Measurements from ENCODE around the gene P2RY1.
"Not testable (repeated sequence)": the region's sequence is repeated elsewhere in the genome, so short reads cannot be mapped to it uniquely, and the experiment has no call there.

Gene P2RY1

GRCh38 chr3:152841131-152841530, 6.2 kb downstream of the P2RY1 start:
- DNase-seq = no peak

DNA sequence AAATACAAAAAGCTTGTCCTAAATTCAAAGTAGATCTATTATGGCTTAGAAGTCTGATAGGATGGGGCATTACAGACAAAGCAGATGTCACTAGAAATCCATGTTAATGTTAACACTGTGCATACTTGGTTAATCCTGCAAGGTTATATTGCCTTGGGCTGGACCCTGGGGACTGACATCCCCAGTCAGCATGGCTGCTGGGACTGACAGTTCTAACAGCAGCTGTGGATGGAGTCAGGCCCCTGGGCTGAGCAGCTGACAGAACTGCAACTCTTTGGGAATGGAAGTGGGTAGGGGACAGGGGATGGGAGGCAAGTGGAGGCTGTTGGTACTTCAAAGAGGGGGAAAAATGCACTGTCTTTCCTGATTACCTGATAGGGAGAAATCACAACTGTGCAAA, 7.5 kb downstream of the P2RY1 start:
- DNase-seq = no peak

GRCh38 chr3:152843955-152844354, 9.0 kb downstream of the P2RY1 start:
- no peak for DNase-seq

DNA sequence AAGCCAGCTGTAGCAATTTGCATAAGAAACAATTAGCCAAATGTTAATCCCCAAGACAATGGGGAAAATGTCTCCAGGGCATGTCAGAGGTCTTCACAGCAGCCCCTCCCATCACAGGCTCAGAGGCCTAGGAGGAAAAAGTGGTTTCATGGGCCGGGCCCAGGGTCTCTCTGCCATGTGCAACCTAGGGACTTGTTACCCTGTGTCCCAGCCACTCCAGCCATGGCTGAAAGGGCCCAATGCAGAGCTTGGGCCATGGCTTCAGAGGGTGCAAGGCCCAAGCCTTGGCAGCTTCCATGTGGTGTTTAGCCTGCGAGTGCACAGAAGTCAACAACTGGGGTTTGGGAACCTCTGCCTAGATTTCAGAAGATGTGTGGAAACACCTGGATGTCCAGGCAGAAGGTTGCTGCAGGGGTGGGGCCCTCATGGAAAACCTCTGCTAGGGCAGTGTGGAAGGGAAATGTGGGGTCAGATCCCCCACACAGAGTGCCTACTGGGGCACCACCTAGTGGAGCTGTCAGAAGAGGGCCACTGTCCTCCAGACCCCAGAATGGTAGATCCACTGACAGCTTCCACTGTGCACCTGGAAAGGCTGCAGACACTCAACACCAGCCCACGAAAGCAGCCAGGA, 11.8 kb downstream of the P2RY1 start:
- DNase-seq = not testable (repeated sequence)

DNA sequence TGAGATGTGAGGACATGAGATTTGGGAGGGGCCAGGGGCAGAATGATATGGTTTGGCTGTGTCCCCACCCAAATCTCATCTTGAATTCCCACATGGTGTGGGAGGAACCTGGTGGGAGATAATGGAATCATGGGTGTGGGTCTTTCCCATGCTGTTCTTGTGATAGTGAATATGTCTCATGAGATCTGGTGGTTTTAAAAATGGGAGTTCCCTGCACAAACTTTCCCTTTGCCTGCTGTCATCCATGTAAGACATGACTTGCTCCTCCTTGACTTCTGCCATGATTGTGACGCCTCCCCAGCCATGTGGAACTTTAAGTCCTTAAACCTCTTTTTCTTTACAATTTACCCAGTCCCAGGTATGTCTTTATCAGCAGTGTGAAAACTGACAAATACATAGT, 12.7 kb downstream of the P2RY1 start:
- DNase-seq = not testable (repeated sequence)

GRCh38 chr3:152849996-152850578, 15.2 kb downstream of the P2RY1 start:
- no peak for DNase-seq

DNA sequence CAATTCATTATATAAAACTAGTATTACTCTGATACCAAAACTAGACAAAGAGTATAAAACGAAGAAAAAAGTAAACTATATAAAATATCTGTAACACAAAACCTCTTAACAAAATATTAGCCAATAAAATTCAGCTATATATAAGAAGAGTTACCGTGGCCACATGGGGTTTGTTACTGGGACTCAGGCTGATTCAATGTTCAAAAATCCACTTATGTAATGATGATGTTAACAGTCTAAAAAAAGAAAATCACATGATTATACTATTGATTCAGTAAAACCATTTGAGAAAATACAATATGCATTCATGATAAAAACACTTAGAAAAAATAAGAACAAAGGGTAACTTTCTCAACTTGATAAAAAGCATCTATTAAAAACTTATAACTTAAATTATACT, 18.3 kb downstream of the P2RY1 start:
- no peak for DNase-seq

DNA sequence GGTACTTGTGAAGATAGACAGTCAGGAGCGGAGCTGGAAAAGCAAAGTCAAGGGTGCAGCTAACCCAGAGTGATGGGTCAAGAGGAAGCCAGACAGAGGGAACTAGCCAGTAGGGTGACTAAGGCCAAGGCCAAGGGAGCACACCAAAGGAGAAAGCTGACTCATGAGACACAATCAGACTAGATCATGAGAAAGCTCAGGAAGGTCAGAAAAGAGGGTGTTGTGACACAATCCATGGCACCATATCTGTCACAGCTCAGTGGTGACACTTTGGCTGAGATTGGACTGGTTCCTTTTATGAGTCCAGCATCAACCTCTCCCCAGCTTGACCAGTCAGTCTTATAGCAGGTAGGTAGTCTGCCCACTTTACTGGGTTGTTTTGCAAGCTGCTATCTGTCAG, 22.2 kb downstream of the P2RY1 start:
- DNase-seq = no peak

DNA sequence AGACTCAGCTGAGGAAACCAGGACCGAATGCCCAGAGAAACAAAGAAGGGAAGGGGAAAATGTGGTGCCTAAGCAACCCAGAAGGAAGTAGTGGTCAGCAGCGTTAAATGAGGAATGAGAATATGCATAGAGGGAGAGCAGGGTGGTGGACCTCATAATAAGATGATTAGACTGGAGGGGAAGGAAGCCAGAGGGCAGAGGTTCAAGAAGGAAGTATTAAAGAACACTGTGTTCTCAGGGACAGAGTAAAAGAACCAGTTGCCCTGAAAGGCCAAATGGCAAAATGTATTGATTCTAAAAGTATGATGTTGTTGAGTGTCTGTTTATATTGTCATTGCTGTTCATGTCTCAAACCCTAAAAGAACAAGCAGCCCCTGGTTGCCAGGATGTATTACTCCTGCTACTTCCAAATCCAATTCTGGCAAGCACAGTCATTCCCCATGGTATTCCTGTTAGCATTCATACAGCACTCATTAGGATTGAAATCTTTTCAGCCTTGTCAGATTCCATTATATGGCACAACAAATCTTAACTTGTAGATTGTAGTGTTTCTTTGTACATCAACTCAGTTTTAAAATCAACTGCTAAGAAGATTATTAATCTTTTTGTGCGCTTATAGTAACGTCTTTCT, 23.4 kb downstream of the P2RY1 start:
- no peak for DNase-seq

GRCh38 chr3:152860736-152861135, 25.8 kb downstream of the P2RY1 start:
- DNase-seq = no peak

DNA sequence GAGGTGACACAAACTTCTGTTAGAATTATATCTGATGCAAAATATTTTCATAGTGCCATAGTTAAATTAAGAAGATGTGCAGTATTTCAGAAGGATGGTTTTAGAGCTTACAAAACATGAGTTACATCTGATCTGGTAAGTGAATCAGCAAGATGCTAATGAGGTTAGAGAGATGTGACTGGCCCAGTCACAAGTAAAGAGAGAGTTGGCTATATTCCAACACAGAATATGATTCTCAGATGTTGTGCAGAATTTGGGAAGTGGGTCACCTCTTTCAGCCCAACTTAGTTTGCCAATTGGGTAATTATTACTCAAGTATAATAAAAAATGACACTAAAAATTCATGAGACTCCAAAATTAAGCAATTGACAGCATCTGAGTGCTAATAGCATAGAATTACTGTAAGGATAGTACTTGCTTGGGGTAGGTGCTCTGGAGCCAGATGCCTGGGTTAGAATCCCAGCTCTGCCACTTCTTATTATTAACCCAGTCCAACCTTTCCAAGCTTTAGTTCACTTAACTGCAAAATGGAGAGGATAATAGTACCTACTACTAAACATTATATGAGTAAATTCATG, 30.8 kb downstream of the P2RY1 start:
- no peak for DNase-seq

- DNase-seq = no peak
Measured at GRCh38 chr3:152870027-152870426, 35.1 kb downstream of the P2RY1 start.

DNA sequence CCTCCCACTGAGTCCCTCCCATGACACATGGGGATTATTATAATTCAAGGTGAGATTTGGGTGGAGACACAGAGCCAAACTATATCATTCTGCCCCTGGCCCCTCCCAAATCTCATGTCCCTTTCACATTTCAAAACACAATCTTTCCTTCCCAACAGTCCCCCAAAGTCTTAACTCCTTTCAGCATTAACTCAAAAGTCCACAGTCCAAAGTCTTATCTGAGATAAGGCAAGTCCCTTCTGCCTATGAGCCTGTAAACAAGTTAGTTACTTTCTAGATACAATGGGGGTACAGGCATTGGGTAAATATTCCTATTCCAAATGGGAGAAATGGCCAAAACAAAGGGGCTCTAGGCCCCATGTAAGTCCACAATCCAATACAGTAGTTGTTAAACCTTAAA, 38.4 kb downstream of the P2RY1 start:
- DNase-seq = not testable (repeated sequence)

DNA sequence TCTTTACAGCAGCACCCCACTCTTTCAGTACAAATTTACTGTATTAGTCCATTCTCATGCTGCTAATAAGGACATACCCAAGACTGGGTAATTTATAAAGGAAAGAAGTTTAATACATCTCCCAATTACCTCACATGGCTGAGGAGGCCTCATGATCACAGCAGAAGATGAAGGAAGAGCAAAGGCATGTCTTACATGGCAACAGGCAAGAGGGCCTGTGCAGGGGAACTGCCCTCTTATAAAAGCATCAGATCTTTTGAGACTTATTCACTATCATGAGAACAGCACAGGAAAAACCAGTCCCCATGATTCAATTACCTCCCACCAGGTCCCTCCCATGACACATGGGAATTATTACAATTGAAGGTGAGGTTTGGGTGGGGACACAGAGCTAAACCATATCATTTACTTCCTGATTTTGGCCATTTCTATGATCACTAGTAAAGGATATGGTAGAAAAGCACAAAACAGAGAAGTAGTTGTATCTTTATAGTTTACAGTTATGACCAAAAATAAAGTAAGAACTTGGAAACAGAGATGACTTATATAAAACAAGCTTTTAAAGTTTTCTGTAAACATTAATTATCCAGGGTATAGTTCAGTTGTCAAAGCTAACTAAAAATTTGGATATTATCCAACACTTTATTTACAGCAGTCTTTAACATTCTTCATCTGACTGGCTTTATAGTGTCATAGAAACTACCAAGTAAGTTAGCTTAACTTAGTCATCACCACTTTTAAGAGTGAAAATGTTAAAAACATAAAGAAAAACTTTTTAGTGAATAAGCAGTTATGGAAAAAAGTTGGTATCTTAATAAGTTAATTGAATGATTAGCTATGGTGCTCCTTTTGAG, 40.2 kb downstream of the P2RY1 start:
- DNase-seq = no peak

DNA sequence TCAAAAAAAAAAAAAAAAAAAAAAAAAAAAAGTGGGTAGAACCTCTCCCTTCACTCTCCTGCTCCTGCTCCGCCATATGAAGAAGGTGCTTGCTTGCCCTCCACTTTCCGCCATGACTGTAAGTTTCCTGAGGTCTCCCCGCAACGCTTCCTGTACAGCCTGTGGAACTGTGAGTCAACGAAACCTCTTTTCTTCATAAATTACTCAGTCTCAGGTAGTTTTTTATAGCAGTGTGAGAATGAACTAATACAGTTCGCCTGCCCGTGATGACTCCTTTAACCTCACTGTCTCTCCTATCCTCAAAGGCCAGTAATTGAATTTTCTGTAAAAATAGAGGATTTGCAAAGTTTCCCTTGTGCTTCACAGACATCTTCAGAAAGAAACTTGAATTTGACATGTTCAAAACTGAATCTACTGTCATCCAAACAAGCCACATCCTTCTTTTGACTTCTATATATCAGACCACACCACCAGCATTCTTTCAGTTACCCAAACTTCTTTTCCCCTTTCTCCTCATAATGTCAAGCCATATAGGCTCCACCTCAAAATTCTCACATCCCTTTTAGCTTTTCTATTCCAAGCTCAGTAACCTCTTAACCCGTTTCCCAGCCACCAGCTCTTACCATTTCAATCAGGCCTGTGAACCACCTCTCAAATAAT, 44.3 kb downstream of the P2RY1 start:
- DNase-seq = no peak

DNA sequence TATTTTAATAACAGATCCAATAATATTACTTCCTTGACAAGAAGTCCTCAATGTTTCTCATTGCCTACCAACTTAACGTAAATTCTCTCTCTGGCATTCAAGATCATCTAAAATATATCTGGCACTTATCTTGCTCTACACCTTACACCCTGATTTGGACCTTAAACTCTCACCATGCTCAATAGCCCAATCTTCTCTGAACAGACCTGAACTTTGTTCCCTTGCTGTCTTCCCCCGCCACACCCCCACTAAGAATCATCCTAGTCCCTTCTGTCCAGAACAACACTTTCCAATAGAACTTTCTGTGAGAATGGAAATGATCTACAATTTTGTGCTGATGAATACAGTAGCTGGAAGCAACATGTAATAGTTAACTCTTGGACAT, 44.9 kb downstream of the P2RY1 start:
- no peak for DNase-seq

DNA sequence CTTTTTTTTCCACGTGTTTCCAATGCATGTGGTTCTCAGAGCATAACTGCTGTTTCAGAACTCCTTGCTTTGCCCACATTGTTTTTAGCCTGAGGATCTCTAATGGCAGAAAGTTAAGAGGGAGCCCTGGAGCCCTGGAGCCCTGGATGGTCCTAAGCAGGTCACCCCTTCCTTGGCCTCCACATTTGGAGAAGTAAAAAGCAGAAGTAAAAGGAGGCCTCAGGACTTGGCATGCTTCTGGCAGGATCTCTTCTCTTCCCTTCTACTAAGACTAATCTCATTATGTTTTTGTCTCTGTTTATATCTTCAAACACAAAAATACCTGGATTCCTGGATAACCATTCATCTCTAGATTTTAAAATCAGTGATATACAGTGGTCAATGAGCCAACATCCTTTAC, 50.1 kb downstream of the P2RY1 start:
- DNase-seq = no peak
